Left ventricle myocardium superior (tissue), 1 donor: ENCODE data around the gene VWA8. TPM values are rescaled to one million over a fixed set of nuclear protein-coding genes. Genes with fewer than 3 reads are reported as not detected.
A peak's percentile ranks its signal among the peaks of the same experiment; 100 is the strongest.
"Not testable (repeated sequence)": the region's sequence is repeated elsewhere in the genome, so short reads cannot be mapped to it uniquely, and the experiment has no call there.

Source experiments
- ATAC-seq: fragments of 200-7000 bp; cut with Tn5 transposase; one replicate; pipeline ENCODE4 v1.9.1; 2020; ENCODE audit warnings: mild to moderate bottlenecking, moderate library complexity
- DNase-seq: peaks from one replicate; pipeline ENCODE4 v3.0.0-alpha.2; 2020
- intact Hi-C: fragments of 100-400 bp; cut with micrococcal nuclease; formaldehyde crosslinking; loops from one replicate; pipeline ENCODE4 v1.11.0; 2022
- total RNA-seq: library from RNA; stranded (reverse); fragmentation: NEBNext Ultra II Directional; extraction: Animal tissue kit (Norgen Biotek cat#: 25700); gene quantifications from one replicate; pipeline ENCODE4 v1.2.1, GENCODE V29; 2021
- donor health status: DM: no; HTN: yes; CAD: no; lungs with severe emphysema.

Gene VWA8
- total RNA-seq, 1 donor from 2014 or later: 45.0 TPM

DNA sequence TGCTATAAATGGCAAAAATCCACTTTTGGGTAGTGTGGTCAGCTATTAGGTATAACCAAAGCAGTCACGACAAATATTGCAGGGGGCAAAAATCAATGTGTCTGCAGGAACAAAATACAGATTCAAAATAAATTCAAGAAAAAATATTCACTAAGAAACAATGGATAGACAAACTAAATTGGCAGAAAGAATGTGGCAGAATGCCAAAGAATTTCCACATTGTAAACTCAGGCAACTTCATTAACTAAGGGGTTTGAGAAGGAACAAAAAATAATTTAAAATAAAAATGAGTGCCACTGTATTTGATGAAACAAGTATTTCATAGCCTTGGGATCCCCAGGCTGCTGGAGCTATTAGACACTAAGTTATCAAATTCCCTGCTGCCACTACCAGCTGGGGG lies 193.1 kb downstream of the VWA8 start:
- intact Hi-C loops: no loop called here
- ATAC-seq (no peak), DNase-seq (no peak)

- ATAC-seq (peak; percentile 51), DNase-seq (no peak)
Observed at GRCh38 chr13:41766439-41766838, 194.5 kb downstream of the VWA8 start.

DNA sequence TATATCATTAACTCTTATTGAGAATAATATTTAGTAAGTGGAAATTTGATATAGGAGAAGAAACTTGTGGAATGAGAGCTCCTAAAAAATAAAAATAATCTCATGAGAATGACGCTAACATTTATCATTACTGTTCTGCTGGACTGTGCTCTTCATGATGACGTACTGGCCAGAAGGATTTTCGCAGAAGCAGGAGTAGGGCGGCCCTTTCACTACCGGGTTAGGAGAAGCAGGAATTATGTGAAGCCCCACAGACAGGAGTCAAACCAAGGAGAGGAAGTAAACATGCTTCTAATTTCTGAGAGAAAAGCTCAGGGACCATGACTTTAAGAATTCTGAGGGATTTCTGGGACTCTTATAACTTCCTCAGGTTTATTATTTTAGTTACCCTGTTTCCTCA lies 195.1 kb downstream of the VWA8 start:
- peak; percentile 39 for ATAC-seq
- intact Hi-C loops: no loop called here

More at GRCh38 chr13:41766439-41766838, 194.5 kb downstream of the VWA8 start:
- intact Hi-C loops: no loop called here

DNA sequence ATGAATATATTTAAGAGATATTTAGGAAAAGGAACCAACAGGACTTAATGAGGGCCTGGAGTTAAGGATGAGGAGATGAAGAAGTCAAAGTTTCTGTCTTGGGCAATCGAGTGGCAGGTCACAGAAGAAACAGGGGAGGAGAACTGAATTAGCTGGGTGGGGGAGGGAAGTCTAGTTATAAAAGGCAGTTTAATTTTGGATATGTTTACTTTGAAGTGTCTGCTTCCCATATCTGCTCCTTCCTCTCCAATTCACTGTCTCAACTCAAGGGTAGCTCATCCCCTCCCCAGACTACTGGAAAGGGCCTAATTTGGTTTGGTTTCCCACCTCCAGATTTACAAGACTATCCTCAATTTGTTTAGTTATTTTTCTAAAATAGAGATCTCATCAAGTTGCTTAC lies 195.9 kb downstream of the VWA8 start:
- no peak for DNase-seq
- intact Hi-C loops: no loop called here
- ATAC-seq: peak; percentile 38

More for the DNA sequence above, 195.1 kb downstream of the VWA8 start:
- no peak for DNase-seq

- DNase-seq (no peak), ATAC-seq (no peak)
- intact Hi-C loops: no loop called here
Observed at GRCh38 chr13:41764558-41764957, 196.4 kb downstream of the VWA8 start.

GRCh38 chr13:41763782-41764181 lies 197.1 kb downstream of the VWA8 start:
- ATAC-seq: no peak
- intact Hi-C loops: no loop called here
- DNase-seq: no peak

GRCh38 chr13:41762796-41763195 lies 198.1 kb downstream of the VWA8 start:
- intact Hi-C loops: no loop called here

GRCh38 chr13:41756198-41756880 lies 204.6 kb downstream of the VWA8 start:
- ATAC-seq: no peak
- intact Hi-C loops: no loop called here
- DNase-seq: no peak

More at GRCh38 chr13:41762796-41763195, 198.1 kb downstream of the VWA8 start:
- DNase-seq (no peak), ATAC-seq (no peak)

GRCh38 chr13:41751734-41752445 lies 209.0 kb downstream of the VWA8 start:
- intact Hi-C loops: loop anchor here (5.0 kb wide), 1 partner anchor 40 kb away; no protein-coding TSS in a partner anchor
- DNase-seq (no peak), ATAC-seq (peak; percentile 42)

DNA sequence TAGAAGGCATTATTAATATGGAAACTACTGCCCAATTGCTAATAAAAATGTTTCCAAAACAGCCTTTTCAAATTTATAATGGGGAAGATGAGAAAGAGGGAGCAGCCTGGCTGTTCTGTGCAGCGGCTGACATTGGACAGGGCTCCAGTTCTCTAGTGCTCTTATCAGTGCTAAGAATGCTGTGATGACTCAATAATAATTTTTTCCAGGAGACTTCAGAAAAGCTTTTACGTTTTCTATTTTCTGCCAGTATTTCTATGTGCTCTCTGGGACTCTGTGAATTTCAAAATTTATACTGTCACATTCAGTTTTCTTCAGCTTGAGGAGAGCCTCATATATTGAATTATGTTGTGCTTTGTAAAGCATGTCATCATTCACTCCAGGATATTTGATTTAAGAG lies 209.6 kb downstream of the VWA8 start:
- intact Hi-C loops: loop anchor here (5.0 kb wide), 1 partner anchor 39 kb away; no protein-coding TSS in a partner anchor
- DNase-seq (peak; percentile 47), ATAC-seq (peak; percentile 95)

- ATAC-seq: no peak
- intact Hi-C loops: no loop called here
Observed at GRCh38 chr13:41746259-41746658, 214.7 kb downstream of the VWA8 start.

GRCh38 chr13:41745496-41745895 lies 215.4 kb downstream of the VWA8 start:
- ATAC-seq, intact Hi-C loops: not testable (repeated sequence)

More at GRCh38 chr13:41746259-41746658, 214.7 kb downstream of the VWA8 start:
- no peak for DNase-seq

GRCh38 chr13:41742917-41743552 lies 217.9 kb downstream of the VWA8 start:
- ATAC-seq: peak; percentile 83
- intact Hi-C loops: no loop called here
- DNase-seq: no peak

More at GRCh38 chr13:41745496-41745895, 215.4 kb downstream of the VWA8 start:
- DNase-seq: not testable (repeated sequence)

- ATAC-seq (no peak), DNase-seq (no peak)
- intact Hi-C loops: no loop called here
Observed at GRCh38 chr13:41740479-41740878, 220.4 kb downstream of the VWA8 start.

- no peak for DNase-seq
- no peak for ATAC-seq
- intact Hi-C loops: no loop called here
Observed at GRCh38 chr13:41722684-41723535, 238.0 kb downstream of the VWA8 start.

GRCh38 chr13:41720839-41721561 lies 239.9 kb downstream of the VWA8 start:
- intact Hi-C loops: no loop called here
- ATAC-seq (no peak), DNase-seq (no peak)

GRCh38 chr13:41716236-41716635 lies 244.7 kb downstream of the VWA8 start:
- intact Hi-C loops: no loop called here
- peak; percentile 38 for ATAC-seq
- DNase-seq: no peak

GRCh38 chr13:41713405-41713804 lies 247.5 kb downstream of the VWA8 start:
- ATAC-seq (no peak), DNase-seq (no peak)
- intact Hi-C loops: loop anchor here (5.0 kb wide), 1 partner anchor 39 kb away; no protein-coding TSS in a partner anchor
